C1 segment of cervical spinal cord (tissue), 14 donors: ENCODE results near the gene SNX30.

Experiments used
- DNase-seq, 14 donors: peaks; one replicate each; lab custom pipeline; 2025; lab: John Stamatoyannopoulos, UW

SNX30 gene

DNA sequence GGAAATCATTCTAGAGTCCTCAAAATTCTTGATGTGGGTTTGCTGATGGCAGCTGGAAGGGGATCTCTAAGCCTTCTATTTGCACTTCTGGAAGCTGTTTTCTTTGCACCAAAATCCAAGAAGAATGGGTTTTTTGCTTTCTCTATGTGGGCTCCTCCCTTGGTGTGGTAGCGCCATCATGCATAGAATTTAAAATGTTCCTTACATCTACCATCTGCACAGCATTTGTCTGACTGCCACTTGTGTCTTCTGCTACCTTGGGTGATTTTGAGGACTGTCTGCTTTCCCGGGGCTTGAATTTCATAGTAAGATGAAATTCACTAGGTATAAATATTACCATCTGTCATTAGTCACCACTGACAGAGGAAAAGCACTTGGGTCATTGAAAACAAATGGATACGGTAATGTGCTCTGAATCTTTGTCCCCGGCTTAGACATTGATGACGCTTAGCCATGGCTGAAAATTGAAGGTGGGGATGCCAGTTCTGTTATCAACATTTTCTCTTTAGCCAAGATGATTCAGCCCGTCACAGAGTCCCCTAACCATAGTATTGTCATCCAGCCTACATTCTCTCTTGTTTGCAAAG, 30.0 kb downstream of the SNX30 start:
- peak in 1 of 14 donors; percentile 66 for DNase-seq

GRCh38 chr9:112782218-112782617, 31.7 kb downstream of the SNX30 start:
- no peak for DNase-seq

- peak in 1 of 14 donors; percentile 43 for DNase-seq
These were observed 33.0 kb downstream of the SNX30 start for GRCh38 chr9:112783551-112783954.

GRCh38 chr9:112784020-112784785, 33.6 kb downstream of the SNX30 start:
- DNase-seq: peak in 1 of 14 donors; percentile 75

DNA sequence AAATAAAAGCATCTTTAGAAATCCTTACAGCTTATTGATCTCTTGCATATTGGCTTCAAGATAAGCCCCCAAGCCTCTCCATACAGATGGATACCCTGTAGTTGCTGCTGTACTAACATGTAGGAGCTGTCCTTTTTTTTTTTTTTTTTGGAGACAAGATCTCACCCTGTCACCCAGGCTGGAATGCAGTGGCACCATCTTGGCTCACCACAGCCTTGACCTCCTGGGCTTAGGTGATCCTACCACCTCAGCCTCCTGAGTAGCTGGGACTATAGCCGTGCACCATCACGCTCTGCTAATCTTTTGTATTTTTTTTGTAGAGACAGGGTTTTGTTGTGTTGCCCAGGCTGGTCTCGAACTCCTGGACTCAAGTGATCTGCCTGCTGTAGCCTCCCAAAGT, 35.4 kb downstream of the SNX30 start:
- DNase-seq: no peak

DNA sequence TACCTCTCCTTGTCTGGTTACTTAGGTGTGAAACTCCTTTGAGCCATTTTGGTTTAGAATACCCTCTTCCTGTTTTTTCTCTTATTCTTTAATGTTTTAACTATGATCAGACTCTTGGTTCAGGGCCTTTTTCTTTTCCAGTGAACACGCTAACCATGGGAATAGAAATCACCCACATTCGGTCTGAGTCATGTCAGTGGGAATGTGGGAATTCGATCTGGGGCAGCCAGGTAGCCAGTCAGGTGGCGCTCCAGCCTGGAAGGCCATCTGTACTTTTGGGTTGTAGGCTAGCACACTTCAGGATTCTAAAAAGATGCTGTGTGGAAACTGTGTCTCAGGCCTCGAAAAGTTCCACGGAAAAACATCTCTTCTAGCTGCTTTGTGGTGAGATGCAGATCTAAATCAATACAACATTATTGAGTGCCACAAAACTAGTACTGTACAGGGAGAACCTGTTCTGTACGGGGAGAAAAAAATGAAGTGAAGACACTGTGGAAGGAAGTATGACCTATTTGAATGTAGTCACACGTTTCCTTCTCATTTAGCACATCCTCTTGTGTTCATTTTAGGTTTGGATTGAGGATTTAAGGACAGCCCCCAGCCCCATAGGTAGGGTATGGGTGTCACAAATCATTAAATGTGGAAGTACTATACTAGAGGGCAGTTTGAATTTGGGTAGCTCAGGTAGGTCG, 36.4 kb downstream of the SNX30 start:
- no peak for DNase-seq

DNA sequence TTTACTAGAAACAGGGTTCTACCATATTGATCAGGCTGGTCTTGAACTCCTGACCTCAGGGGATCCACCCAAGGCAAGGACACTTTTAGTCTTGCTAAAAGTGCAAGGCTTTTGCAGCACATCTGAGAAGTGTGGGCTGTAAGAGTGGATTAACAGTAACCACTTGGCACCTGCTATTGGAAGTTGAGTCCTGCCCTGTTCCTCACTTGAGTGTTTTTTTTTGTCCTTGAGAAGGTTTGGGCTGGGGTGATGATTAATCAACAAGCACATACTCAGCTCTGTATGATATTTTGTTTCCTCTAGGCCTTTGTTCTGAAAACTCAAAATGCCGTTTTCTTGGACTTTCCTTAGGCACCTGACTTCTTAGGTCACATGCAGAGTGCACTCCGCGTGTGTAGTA, 37.4 kb downstream of the SNX30 start:
- no peak for DNase-seq

DNA sequence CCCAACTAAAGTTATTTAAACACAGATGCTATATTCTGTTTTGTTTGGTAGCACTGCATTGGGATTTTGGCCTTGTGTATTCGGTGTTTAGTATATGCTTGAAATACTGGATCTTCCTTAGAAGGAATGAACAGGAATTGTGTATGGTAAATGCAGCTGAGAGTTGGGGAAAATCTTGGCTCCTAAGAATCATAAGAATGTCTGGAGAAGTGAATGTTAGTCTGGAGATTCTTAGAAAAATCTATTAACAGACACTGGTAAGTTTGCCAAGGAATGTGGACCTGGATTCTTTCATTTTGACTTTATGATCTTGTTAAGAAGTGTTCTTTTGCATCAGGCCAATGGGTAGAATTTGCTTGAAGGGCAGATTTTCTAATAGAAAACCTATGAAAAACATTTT, 38.9 kb downstream of the SNX30 start:
- DNase-seq: no peak

DNA sequence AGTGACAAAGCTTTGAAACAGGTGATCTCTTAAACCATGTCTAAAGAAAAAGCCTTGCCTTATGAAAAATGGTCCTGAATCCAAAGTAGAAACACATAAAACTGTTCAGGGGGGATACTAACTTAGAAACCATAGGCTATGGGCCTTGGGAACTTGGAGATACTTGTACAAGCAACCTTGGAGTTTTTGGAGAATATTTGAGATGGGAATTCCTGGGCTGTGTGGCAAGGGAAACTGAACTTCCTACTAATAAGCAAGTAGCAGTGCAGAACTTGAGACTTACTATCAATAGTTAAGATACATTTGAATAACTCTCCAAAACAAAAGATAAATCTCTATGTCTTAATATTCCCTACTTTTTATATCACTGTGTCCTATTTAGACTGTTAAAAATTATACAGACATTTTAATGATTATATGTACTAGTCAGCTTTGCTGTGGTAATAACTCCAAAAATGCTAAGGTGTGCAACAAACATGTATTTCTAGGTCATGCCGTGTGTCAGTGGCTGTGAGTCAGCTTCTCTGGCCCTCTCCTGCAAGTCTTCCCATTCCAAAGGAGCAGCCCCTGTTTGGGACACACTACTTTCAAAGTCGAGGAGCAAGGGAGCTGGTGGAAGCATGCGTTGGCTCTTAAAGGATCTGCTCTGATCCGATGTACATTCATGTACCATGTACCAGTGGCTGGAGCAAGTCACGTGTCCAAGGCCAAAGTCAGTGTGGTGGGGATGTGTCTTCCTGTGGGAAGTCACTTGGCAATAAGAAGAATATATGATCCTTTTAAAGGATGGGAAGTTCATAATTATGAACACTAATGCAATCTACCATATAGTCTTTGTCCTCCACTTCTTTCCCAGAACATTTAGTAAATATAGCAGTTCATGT, 39.6 kb downstream of the SNX30 start:
- no peak for DNase-seq

GRCh38 chr9:112792670-112793069, 42.1 kb downstream of the SNX30 start:
- no peak for DNase-seq

DNA sequence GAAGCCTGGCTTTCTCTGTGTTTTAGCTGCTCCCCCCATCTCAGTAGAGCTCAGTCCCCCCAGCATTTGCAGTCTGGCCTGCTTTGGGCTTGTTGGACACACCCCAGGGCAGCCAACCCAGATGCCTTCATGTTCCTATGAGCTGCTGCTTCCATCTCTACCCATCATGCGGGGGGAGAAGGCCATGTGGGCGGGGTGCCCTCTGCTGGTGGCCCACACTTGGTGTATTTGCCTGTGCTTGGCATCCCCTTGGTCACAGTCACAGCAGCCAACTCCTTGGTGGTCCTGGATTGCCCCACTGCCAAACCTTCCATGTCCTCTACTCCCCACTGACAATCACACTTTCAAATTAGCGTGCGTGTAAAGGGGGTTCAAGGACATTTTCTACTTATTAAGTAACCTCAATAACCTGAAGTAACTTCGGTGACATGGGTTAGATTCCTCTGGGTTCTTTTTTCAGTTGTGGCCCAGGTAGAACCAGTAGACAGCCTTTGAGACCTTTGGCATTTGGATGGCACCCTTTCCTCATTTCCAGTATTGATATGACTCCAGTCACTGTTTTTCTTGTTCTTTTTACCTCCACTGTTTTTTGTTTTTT, 42.8 kb downstream of the SNX30 start:
- peak in 11 of 14 donors; percentile 14 to 72 (median 43) for DNase-seq

DNA sequence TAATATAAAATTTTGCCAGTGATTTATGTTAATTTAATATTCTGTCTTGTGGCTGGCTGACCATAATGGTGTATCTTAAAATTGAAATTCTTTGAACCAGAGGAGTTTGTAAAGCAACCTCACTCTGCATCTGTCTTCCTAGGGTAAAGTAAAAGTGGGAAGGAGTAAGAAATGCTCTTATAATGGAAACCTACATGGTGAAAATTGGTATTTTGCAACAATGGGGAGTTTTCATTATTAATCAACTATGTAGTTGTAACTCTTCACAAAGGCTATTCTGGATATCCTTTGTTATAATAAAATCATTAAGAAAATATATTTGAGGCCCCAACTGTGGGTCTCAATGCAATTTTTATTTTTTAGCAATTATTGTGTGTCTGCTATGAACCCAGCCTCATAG, 44.2 kb downstream of the SNX30 start:
- no peak for DNase-seq

DNA sequence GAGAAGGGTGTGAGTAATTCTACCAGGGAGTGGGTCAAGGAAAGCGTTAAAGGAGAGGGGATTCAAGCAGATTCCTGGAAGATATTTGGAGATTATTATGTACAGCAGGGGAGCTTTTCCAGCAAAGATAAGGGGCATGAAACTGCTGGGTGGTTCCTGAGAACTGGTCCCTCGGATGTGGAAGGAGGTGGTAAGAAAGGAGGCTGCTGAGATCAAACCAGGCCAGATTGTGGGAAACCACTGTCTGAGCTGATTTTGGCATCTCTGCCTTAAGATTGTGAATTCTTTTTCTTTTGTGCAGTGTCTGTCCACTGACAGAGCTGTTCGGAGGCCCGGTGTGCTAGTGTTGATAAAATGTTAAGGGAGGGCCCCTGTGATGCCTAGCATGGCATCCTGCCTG, 45.4 kb downstream of the SNX30 start:
- DNase-seq: no peak

DNA sequence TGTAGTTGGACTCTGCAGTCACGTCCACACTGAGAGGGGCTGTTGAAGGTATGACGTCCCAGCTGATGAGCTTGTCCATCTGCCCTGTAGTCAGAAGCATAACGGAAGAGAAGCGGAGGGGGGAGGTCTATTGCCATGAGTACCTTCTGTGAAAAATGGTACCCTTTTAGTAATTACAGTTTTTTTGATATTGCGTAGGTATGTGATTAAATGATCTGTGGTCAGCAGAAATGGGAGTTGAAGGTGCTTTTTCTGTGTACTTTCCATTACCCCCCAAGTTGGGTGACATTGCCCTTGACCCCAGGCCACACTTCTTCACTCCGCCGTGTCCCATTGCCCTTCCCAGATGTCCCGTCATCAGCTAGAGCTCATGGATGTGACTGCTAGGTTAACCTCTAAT, 45.9 kb downstream of the SNX30 start:
- DNase-seq: no peak

DNA sequence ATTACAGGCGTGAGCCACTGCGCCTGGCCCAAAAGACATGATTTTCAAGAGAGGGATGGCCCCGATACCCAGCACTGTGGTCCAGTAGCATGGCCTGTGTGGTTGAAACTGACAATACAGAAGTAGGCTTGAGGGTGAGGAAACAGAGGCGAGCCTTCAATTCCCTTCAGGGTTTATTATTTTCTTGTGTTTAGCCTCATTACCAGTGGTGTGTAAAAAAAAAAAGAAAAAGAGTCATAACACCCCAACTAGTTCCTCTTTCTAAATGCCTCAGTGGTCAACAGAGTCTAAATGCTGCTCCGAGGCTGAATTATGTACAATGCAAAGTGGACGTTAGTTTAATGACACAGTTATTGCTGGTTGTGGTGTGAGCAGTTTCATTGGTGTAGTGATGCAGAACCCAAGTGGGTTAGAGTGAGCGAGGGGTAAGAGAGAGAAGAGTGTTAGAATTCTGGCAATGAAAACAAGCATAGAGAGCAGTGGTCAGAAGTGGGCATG, 58.8 kb downstream of the SNX30 start:
- no peak for DNase-seq

DNA sequence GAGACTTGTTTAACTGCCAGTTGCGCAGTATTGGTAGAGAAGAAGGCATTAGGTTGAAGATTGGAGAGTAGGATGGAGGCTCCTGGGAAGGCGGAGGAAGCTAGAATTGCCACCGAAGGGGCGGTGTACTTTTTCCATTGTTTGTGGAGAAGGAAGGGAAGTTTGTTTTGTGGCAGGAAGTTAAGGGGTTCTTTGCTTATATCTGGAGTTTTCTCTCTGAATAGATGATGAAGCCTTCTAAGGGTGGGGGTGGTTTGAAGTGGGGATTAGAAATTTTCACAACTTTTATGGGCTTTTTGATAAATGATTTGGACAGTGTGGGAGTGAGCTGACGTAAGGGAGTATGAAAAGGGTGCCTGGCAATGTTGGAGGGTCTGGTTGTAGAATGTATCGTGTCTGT, 59.3 kb downstream of the SNX30 start:
- no peak for DNase-seq

DNA sequence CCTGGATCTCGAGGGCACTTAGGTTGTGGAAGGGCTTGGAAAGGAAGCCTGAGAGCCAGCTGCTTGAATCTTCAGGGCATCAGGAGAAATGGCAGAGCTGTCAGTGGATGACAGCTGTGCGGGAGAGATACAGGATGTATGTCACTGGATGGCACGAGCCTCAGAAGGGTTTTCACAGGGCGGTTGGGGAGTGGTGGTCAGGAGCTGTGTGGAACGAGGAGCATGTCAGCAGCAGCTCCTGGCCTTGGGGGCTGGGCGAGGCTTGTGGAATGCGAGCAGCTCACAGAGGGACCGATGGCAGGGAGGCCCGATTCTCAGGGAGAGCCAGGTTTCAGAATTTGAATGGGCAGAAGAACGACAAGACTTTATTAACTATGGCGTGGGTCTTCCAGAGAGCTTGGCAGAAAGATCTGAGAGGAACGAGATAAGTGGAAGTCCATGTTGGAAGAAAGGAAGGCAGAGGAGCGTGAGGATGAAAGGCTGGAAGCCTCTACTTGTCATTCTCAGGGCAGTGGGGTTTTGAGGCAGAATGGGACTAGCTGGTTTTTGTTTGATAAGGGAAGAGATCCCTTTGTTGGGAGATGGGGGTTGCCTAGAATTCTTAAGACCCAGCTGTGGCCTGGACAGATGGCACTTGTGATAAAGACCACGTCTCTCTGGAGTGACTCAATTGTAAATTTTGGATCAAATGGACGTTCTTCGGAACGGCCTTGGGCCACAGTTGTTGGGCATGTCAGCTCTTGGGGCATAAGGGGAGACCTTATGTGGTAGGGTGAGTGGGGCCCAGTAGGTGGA, 60.3 kb downstream of the SNX30 start:
- DNase-seq: no peak

DNA sequence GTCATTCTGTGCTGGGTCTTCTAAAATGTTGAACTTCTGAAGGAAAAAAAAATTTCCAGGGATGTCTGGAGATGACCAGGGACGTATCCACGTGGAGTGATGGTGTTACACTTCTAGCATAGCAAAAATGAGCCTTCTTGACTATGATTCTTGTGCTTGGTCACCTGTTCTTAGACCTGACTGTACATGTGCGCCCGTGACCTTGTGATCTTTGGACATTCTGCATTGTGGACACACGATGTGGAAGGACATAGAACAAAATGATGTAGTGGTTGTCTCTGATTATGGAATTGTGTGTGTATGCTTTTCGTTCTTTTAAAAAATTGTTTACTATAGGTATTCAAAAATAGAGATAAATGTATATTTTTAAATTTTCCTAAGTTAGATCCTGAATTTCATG, 61.0 kb downstream of the SNX30 start:
- DNase-seq: no peak

DNA sequence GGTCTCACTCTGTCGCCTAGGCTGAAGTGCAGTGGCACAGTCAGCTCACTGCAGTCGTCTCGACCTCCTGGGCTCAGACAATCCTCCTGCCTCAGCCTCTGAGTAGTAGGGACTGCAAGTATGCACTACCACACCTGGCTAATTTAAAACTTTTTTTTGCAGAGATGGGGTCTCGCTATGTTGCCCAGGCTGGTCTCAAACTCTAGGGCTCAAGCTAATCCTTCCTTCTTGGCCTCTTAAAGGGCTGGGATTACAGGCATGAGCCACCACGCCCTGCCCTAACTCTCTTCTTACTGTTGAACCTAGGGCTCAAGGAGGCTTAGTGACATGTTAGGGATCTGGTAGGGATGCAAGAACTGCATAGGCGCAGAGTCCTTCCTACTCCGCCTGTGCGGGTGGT, 65.3 kb downstream of the SNX30 start:
- DNase-seq: no peak

GRCh38 chr9:112817860-112818203, 67.3 kb downstream of the SNX30 start:
- DNase-seq: no peak
